Left ventricle myocardium inferior (tissue), 1 donor: ENCODE results near the gene CENPA. TPM values are rescaled to one million over a fixed set of nuclear protein-coding genes. Genes with fewer than 3 reads are reported as not detected.
"Not testable (repeated sequence)": the region's sequence is repeated elsewhere in the genome, so short reads cannot be mapped to it uniquely, and the experiment has no call there.

Source experiments
- DNase-seq: peaks from one replicate; pipeline ENCODE4 v3.0.0-alpha.2; 2020
- H3K27ac ChIP-seq: fragments of 200-600 bp; replicated peaks from 2 replicates; pipeline ENCODE4 v1.8.0; 2021
- H3K27me3 ChIP-seq: fragments of 200-600 bp; 2 replicates; pipeline ENCODE4 v1.8.0; 2021; ENCODE audit warnings: low read depth
- H3K36me3 ChIP-seq: fragments of 200-600 bp; 2 replicates; pipeline ENCODE4 v1.8.0; 2021
- H3K4me1 ChIP-seq: fragments of 200-600 bp; 2 replicates; pipeline ENCODE4 v1.8.0; 2021
- H3K4me3 ChIP-seq: fragments of 200-600 bp; 2 replicates; pipeline ENCODE4 v1.8.0; 2021; ENCODE audit warnings: mild to moderate bottlenecking, moderate library complexity
- H3K9me3 ChIP-seq: fragments of 200-600 bp; replicated peaks from 2 replicates; pipeline ENCODE4 v1.8.0; 2021
- CTCF ChIP-seq: fragments of 200-600 bp; IDR thresholded peaks from 2 replicates; pipeline ENCODE4 v1.8.0; 2021; ENCODE audit warnings: antibody characterized with exemption, mild to moderate bottlenecking, borderline replicate concordance
- intact Hi-C: fragments of 100-400 bp; cut with micrococcal nuclease; formaldehyde crosslinking; loops from one replicate; pipeline ENCODE4 v1.11.0; 2022
- total RNA-seq: library from RNA; stranded (reverse); fragmentation: NEBNext Ultra II Directional; extraction: Animal tissue kit (Norgen Biotek cat#: 25700); gene quantifications from one replicate; pipeline ENCODE4 v1.2.1, GENCODE V29; 2021
- donor health status: DM: no; HTN: yes; CAD: no; lungs with severe emphysema.

The CENPA gene
- total RNA-seq, 1 donor from 2014 or later, result 2.5 TPM

- H3K27ac ChIP-seq, result peak overlapping the region; percentile 2
- no peaks in the 10 kb centered on the region for H3K36me3 ChIP-seq
- H3K4me1 ChIP-seq, result peaks cover 15% of the 10 kb centered on the region
- no peak for TF ChIP-seq CTCF
- intact Hi-C loops, result no loop called here
- no peak overlapping the region for H3K4me3 ChIP-seq
- H3K9me3 ChIP-seq, result no peaks in the 10 kb centered on the region
- H3K27me3 ChIP-seq, result no peaks in the 10 kb centered on the region
- DNase-seq, result no peak
Measured at GRCh38 chr2:26756337-26756736, 29.5 kb upstream of the CENPA start.

- no peak for DNase-seq
Measured at GRCh38 chr2:26757873-26758789, 27.7 kb upstream of the CENPA start.

GRCh38 chr2:26758790-26759321, 27.0 kb upstream of the CENPA start:
- no peak for TF ChIP-seq CTCF
- no peak overlapping the region for H3K4me3 ChIP-seq
- peak overlapping the region; percentile 69 for H3K27ac ChIP-seq
- DNase-seq, result no peak
- H3K27me3 ChIP-seq, result no peaks in the 10 kb centered on the region
- H3K9me3 ChIP-seq, result no peaks in the 10 kb centered on the region
- H3K36me3 ChIP-seq, result no peaks in the 10 kb centered on the region
- peaks cover 22% of the 10 kb centered on the region for H3K4me1 ChIP-seq
- intact Hi-C loops, result no loop called here

More at GRCh38 chr2:26757873-26758789, 27.7 kb upstream of the CENPA start:
- H3K4me1 ChIP-seq, result peaks cover 15% of the 10 kb centered on the region
- H3K4me3 ChIP-seq, result no peak overlapping the region
- H3K27ac ChIP-seq, result peak overlapping the region; percentile 69
- no peaks in the 10 kb centered on the region for H3K9me3 ChIP-seq
- no peaks in the 10 kb centered on the region for H3K27me3 ChIP-seq
- no peaks in the 10 kb centered on the region for H3K36me3 ChIP-seq
- TF ChIP-seq CTCF, result no peak
- intact Hi-C loops, result no loop called here

- intact Hi-C loops, result no loop called here
- Histone ChIP-seq H3K36me3 (no peaks in the 10 kb centered on the region), H3K4me1 (peaks cover 30% of the 10 kb centered on the region), H3K27ac (no peak overlapping the region), H3K27me3 (no peaks in the 10 kb centered on the region), H3K4me3 (no peak overlapping the region), H3K9me3 (no peaks in the 10 kb centered on the region)
- no peak for TF ChIP-seq CTCF
- DNase-seq, result no peak
Measured at GRCh38 chr2:26759845-26760244, 26.0 kb upstream of the CENPA start.

GRCh38 chr2:26760991-26761390, 24.9 kb upstream of the CENPA start:
- H3K4me3 ChIP-seq, DNase-seq, H3K36me3 ChIP-seq, H3K27ac ChIP-seq, H3K9me3 ChIP-seq, H3K27me3 ChIP-seq, intact Hi-C loops: not testable (repeated sequence)
- H3K4me1 ChIP-seq, result peaks cover 41% of the 10 kb centered on the region

GRCh38 chr2:26763019-26763418, 22.8 kb upstream of the CENPA start:
- H3K27ac ChIP-seq, result no peak overlapping the region
- no peaks in the 10 kb centered on the region for H3K36me3 ChIP-seq
- no peaks in the 10 kb centered on the region for H3K9me3 ChIP-seq
- DNase-seq, result no peak
- intact Hi-C loops, result no loop called here
- H3K4me1 ChIP-seq, result peaks cover 54% of the 10 kb centered on the region
- no peaks in the 10 kb centered on the region for H3K27me3 ChIP-seq
- H3K4me3 ChIP-seq, result no peak overlapping the region
- TF ChIP-seq CTCF, result no peak
